Gastroesophageal sphincter (tissue), 3 donors: ENCODE results near the gene DMBT1.

Source experiments
- CTCF ChIP-seq, 4 experiments: fragments of 200-600 bp in 2 of 4; fragments of 450-650 bp in 2 of 4; sonication (generic) in 1 of 4; IDR thresholded peaks; one replicate each; pipeline ENCODE4 v1.5.1; 2017 to 2019; ENCODE audit warnings: antibody characterized with exemption in 4 of 4, mild to moderate bottlenecking in 2 of 4, moderate library complexity in 2 of 4
- EP300 ChIP-seq: sonication (generic); formaldehyde crosslinking; IDR thresholded peaks from one replicate; pipeline ENCODE4 v1.6.1; 2017; ENCODE audit warnings: antibody characterized with exemption, mild to moderate bottlenecking
- POLR2A ChIP-seq, 2 donors: fragments of 450-650 bp; IDR thresholded peaks; one replicate each; pipeline ENCODE4 v1.6.1; 2017; ENCODE audit warnings: antibody characterized with exemption in 2 of 2, mild to moderate bottlenecking in 2 of 2, moderate library complexity in 1 of 2
- POLR2AphosphoS5 ChIP-seq: sonication (generic); formaldehyde crosslinking; IDR thresholded peaks from one replicate; pipeline ENCODE4 v1.6.1; 2017; ENCODE audit warnings: antibody characterized with exemption

- TF ChIP-seq POLR2A (IDR thresholded peaks at IDR 0.05) (no peak), POLR2AphosphoS5 (no peak), CTCF (IDR thresholded peaks at IDR 0.05) (no peak), EP300 (no peak)
Observed at GRCh38 chr10:122646511-122647382, 86.2 kb downstream of the DMBT1 start.
